Heart left ventricle (tissue), 13 donors: ENCODE data around the gene TUBA8.
A peak's percentile ranks its signal among the peaks of the same experiment; 100 is the strongest.

Experiments
- POLR2A ChIP-seq, 2 donors: fragments of 450-650 bp; IDR thresholded peaks; one replicate each; pipeline ENCODE4 v1.6.1; 2017; ENCODE audit warnings: antibody characterized with exemption in 2 of 2, mild to moderate bottlenecking in 2 of 2, moderate library complexity in 2 of 2
- TF ChIP-seq, protein P1 (sequence below), 12 donors: fragments of 200-600 bp; sonication (generic) in 4 of 12; IDR thresholded peaks; one replicate each; pipeline versions ENCODE4 v1.5.0 to v1.8.0; 2018 to 2022; ENCODE audit warnings: antibody characterized with exemption in 12 of 12, mild to moderate bottlenecking in 5 of 12
- donor health status: ischemic (EF 13 %, LVEDD 7.1; RV severe dilation, severe dysfunction).
- donor health status: DM: no; HTN: yes; CAD: no.
- donor health status: DM: no; HTN: no; CAD: no.
- donor health status: ischemic (EF 25% LVEDD 6.9; RV normal size, moderate dysfunction).
- donor health status: ischemic (EF 25% LVEDD 5.7; RV mildly dilated, moderate dysfunction).
- donor health status: ischemic (EF 35%, LVEDD 5.7; RV mildly dilated, moderate dysfunction).
- donor health status: nonischemic (EF 11% LVEDD 7.7; RV severe dilation, severe dysfunction).
- donor health status: DM: yes; HTN: yes; CAD: no.
- donor health status: PGD.
- donor health status: ischemic (EF 29% LVEDD 5.4; RV normal size, mild dysfunction).
- donor health status: nonischemic (EF 23%, LVEDD 6.1; RV moderate dilation, normal function).

GRCh38 chr22:18070556-18071306 lies 39.9 kb upstream of the TUBA8 start:
- TF ChIP-seq, protein P1, sequence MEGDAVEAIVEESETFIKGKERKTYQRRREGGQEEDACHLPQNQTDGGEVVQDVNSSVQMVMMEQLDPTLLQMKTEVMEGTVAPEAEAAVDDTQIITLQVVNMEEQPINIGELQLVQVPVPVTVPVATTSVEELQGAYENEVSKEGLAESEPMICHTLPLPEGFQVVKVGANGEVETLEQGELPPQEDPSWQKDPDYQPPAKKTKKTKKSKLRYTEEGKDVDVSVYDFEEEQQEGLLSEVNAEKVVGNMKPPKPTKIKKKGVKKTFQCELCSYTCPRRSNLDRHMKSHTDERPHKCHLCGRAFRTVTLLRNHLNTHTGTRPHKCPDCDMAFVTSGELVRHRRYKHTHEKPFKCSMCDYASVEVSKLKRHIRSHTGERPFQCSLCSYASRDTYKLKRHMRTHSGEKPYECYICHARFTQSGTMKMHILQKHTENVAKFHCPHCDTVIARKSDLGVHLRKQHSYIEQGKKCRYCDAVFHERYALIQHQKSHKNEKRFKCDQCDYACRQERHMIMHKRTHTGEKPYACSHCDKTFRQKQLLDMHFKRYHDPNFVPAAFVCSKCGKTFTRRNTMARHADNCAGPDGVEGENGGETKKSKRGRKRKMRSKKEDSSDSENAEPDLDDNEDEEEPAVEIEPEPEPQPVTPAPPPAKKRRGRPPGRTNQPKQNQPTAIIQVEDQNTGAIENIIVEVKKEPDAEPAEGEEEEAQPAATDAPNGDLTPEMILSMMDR (IDR thresholded peaks at IDR 0.05), result peak in 4 of 12 donors; percentile 15 to 21 (median 16)
- TF ChIP-seq POLR2A (IDR thresholded peaks at IDR 0.05), result no peak
